Activated CD4-positive, alpha-beta T cell treated with anti-CD3 and anti-CD28 coated beads, Interleukin-2, amount 10 ng/mL, durations not matched to agents 7 days and 5 days (primary cell): ENCODE data around the gene OXGR1. TPM values are rescaled to one million over a fixed set of nuclear protein-coding genes. Genes with fewer than 3 reads are reported as not detected.

Source experiments
- total RNA-seq, 2 experiments: library from RNA; stranded (reverse); gene quantifications; one replicate each; pipeline ENCODE4 v1.2.3, GENCODE V29; 2021

Gene OXGR1
- total RNA-seq, 2 experiments from 2014 or later = not detected

Other genes starting within 250 kb of the OXGR1 start
- 10 to 100 TPM; 13.4 to 15.5 TPM for gene MBNL2, start 227.9 kb upstream of the OXGR1 start, total RNA-seq